Panc1 (cell line): Measurements from ENCODE around the gene GABRG3. TPM values are rescaled to one million over a fixed set of nuclear protein-coding genes. Genes with fewer than 3 reads are reported as not detected.

Source experiments
- ATAC-seq: fragments of 200-7000 bp; cut with Tn5 transposase; 2 replicates; pipeline ENCODE4 v1.9.1; 2020; ENCODE audit warnings: mild to moderate bottlenecking, moderate library complexity
- BruUV-seq: library from RNA; stranded (reverse); fragments of 400-500 nt; replicated peaks from 2 replicates; lab custom pipeline; 2021; lab: Mats Ljungman, UMichigan
- CTCF ChIA-PET: fragments of 300-600 bp; sonication (Branson Sonifier 250); formaldehyde crosslinking; loops from one replicate; lab custom pipeline; 2022; ENCODE audit warnings: antibody characterized with exemption; lab: Charles Lee
- POLR2A ChIA-PET: fragments of 300-600 bp; sonication (Branson Sonifier 250); formaldehyde crosslinking; loops from one replicate; lab custom pipeline; 2022; ENCODE audit warnings: antibody characterized with exemption; lab: Charles Lee
- DNase-seq: peaks from one replicate; pipeline ENCODE4 v3.0.0-alpha.2; 2010; ENCODE audit warnings: low read depth, low spot score
- H3K27ac ChIP-seq: 2 replicates; pipeline ENCODE4 v1.5.1; 2011; ENCODE audit warnings: mild to moderate bottlenecking, low read length, inconsistent platforms
- H3K27me3 ChIP-seq: fragments of 200-500 bp; sonication (Bioruptor generic); 2 replicates; pipeline ENCODE4 v1.6.0; 2014; ENCODE audit warnings: low read length, inconsistent platforms; ENCODE audit not compliant: control insufficient read depth, insufficient read depth
- H3K36me3 ChIP-seq: fragments of 200-500 bp; sonication (Bioruptor generic); 2 replicates; pipeline ENCODE4 v1.5.1; 2014; ENCODE audit warnings: inconsistent platforms, mild to moderate bottlenecking, low read length, moderate library complexity; ENCODE audit not compliant: control insufficient read depth, insufficient read depth
- H3K4me1 ChIP-seq: 2 replicates; pipeline ENCODE4 v1.5.1; 2011; ENCODE audit warnings: inconsistent platforms, mild to moderate bottlenecking, low read length, moderate library complexity; ENCODE audit not compliant: control insufficient read depth, insufficient read depth
- H3K4me3 ChIP-seq, 2 experiments: 2 replicates each; pipeline ENCODE4 v1.5.1; 2011 to 2012; ENCODE audit warnings: low read depth in 2 of 2, low read length in 2 of 2, mild to moderate bottlenecking in 2 of 2, inconsistent platforms in 1 of 2, moderate library complexity in 1 of 2
- H3K9me3 ChIP-seq: fragments of 200-500 bp; sonication (Bioruptor generic); 2 replicates; pipeline ENCODE4 v1.5.1; 2014; ENCODE audit warnings: low read depth, mild to moderate bottlenecking, inconsistent platforms, low read length, moderate library complexity; ENCODE audit not compliant: control insufficient read depth, insufficient read depth
- CTCF ChIP-seq: fragments of 450-650 bp; IDR thresholded peaks from 2 replicates; pipeline ENCODE4 v1.5.1; 2017; ENCODE audit warnings: mild to moderate bottlenecking
- POLR2AphosphoS5 ChIP-seq: IDR thresholded peaks from 2 replicates; pipeline ENCODE4 v1.6.1; 2012; ENCODE audit warnings: mild to moderate bottlenecking, low read depth, low read length, moderate library complexity
- REST ChIP-seq, 2 experiments: IDR thresholded peaks; 2 replicates each; pipeline ENCODE4 v1.6.1; 2011 to 2012; ENCODE audit warnings: low read depth in 2 of 2, control low read depth in 1 of 2, low read length in 1 of 2, mild to moderate bottlenecking in 1 of 2, moderate library complexity in 1 of 2; ENCODE audit not compliant: insufficient read depth in 1 of 2
- SIN3A ChIP-seq: IDR thresholded peaks from 2 replicates; pipeline ENCODE4 v1.6.1; 2012; ENCODE audit warnings: low read depth, mild to moderate bottlenecking, low read length, moderate library complexity, borderline replicate concordance; ENCODE audit not compliant: insufficient read depth
- TCF7L2 ChIP-seq: IDR thresholded peaks from 2 replicates; pipeline ENCODE4 v1.6.1; 2011; ENCODE audit warnings: mild to moderate bottlenecking, low read depth, low read length, inconsistent platforms
- in situ Hi-C: cut with HindIII; loops from 2 replicates; pipeline ENCODE4 v1.10.0; 2016; ENCODE audit warnings: low sequenced_read_pairs, low pct_unique_long_range_greater_than_20kb
- intact Hi-C: fragments of 100-400 bp; cut with micrococcal nuclease; formaldehyde crosslinking; loops from one replicate; pipeline ENCODE4 v1.10.0; 2022; ENCODE audit not compliant: unreplicated experiment
- total RNA-seq: library from RNA; stranded (reverse); gene quantifications from one replicate; pipeline ENCODE4 v1.2.1, GENCODE V29; 2021; ENCODE audit not compliant: unreplicated experiment

GABRG3 gene
- total RNA-seq, 1 experiment from 2014 or later = not detected

GRCh38 chr15:27238209-27238608 lies 267.2 kb downstream of the GABRG3 start:
- CTCF ChIA-PET = no interaction called here
- Histone ChIP-seq H3K4me1 (no peaks in the 10 kb centered on the region), H3K36me3 (no peaks in the 10 kb centered on the region), H3K4me3 (no peak overlapping the region), H3K27ac (no peak overlapping the region), H3K9me3 (no peaks in the 10 kb centered on the region), H3K27me3 (no peaks in the 10 kb centered on the region)
- no peak for TF ChIP-seq TCF7L2
- peak; percentile 20; the same call in 1 of the 2 replicates for TF ChIP-seq CTCF
- TF ChIP-seq REST (IDR thresholded peaks at IDR 0.05; ENCODE audit: insufficient read depth in 1 of 2, low read depth in 2 of 2, low read length in 1 of 2) = no peak
- no peak for TF ChIP-seq POLR2AphosphoS5
- no peak for TF ChIP-seq SIN3A
- no TSS peak for BruUV-seq
- in situ Hi-C loops (no loop called here), intact Hi-C loops (no loop called here)
- ATAC-seq (no peak), DNase-seq (no peak)
- POLR2A ChIA-PET = no interaction called here

- no peaks in the 10 kb centered on the region for H3K36me3 ChIP-seq
- in situ Hi-C loops = no loop called here
- TF ChIP-seq POLR2AphosphoS5 (no peak), SIN3A (no peak), REST (IDR thresholded peaks at IDR 0.05; ENCODE audit: insufficient read depth in 1 of 2, low read depth in 2 of 2, low read length in 1 of 2) (no peak), TCF7L2 (no peak), CTCF (no peak)
- ChIA-PET CTCF (no interaction called here), POLR2A (no interaction called here)
- no peak for ATAC-seq
- H3K4me1 ChIP-seq = no peaks in the 10 kb centered on the region
- H3K4me3 ChIP-seq = no peak overlapping the region
- H3K9me3 ChIP-seq = no peaks in the 10 kb centered on the region
- no TSS peak for BruUV-seq
- no peak for DNase-seq
- no peak overlapping the region for H3K27ac ChIP-seq
- intact Hi-C loops = no loop called here
- H3K27me3 ChIP-seq = no peaks in the 10 kb centered on the region
Measured at GRCh38 chr15:27238707-27239423, 267.9 kb downstream of the GABRG3 start.
